Activated CD4-positive, alpha-beta T cell treated with anti-CD3 and anti-CD28 coated beads, Interleukin-2, Interleukin-6, amounts not matched to agents 100 ng/mL and 50 ng/mL, durations not matched to agents 16 hours and 8 hours (primary cell): ENCODE measurements around the gene NDUFA5.
"Not testable (repeated sequence)": the region's sequence is repeated elsewhere in the genome, so short reads cannot be mapped to it uniquely, and the experiment has no call there.

Experiments
- DNase-seq: peaks from one replicate; pipeline ENCODE4 v3.0.0-alpha.2; 2020

Gene NDUFA5

GRCh38 chr7:123555484-123555883 lies 2.1 kb downstream of the NDUFA5 start:
- no peak for DNase-seq

- no peak for DNase-seq
Measured at GRCh38 chr7:123553159-123553558, 4.5 kb downstream of the NDUFA5 start.

GRCh38 chr7:123552641-123553040 lies 5.0 kb downstream of the NDUFA5 start:
- DNase-seq: no peak

DNA sequence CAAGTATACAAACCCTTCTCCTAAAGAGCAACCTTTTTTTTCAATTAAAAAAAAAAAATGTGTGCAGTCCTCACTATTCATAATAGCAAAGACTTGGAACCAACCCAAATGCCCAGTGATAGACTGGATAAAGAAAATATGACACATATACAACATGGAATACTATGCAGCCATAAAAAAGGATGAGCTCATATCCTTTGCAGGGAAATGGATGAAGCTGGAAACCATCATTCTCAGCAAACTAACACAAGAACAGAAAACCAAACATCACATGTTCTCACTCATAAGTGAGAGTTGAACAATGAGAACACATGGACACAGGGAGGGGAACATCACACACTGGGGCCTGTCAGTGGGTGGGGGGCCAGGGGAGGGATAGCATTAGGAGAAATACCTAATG lies 5.5 kb downstream of the NDUFA5 start:
- not testable (repeated sequence) for DNase-seq

- DNase-seq: no peak
Measured at GRCh38 chr7:123548406-123548805, 9.2 kb downstream of the NDUFA5 start.

- peak; percentile 3 for DNase-seq
Measured at GRCh38 chr7:123539871-123540270, 17.7 kb downstream of the NDUFA5 start.

GRCh38 chr7:123538897-123539296 lies 18.7 kb downstream of the NDUFA5 start:
- no peak for DNase-seq

DNA sequence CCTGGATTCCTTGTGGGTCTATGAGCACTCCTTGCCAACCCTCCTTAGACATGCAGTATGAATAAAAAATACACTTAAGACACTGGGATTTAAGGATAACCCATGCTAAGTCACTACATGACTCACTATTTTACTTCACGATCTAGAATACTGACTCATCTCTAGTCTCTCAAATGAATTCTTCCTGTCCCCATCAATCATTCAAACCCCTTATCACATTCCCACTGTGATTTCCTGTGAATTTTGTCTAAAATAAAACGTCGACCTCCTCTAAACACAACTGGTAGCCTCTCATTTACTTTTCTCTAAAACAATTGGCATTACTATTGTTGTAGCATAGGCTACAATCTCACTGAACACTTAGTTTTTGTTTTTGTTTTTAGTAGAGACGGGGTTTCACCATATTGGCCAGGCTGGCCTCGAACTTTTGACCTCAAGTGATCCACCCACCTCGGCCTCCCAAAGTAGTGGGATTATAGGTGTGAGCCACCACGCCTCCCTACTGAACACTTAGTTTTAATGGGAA lies 19.4 kb downstream of the NDUFA5 start:
- no peak for DNase-seq

DNA sequence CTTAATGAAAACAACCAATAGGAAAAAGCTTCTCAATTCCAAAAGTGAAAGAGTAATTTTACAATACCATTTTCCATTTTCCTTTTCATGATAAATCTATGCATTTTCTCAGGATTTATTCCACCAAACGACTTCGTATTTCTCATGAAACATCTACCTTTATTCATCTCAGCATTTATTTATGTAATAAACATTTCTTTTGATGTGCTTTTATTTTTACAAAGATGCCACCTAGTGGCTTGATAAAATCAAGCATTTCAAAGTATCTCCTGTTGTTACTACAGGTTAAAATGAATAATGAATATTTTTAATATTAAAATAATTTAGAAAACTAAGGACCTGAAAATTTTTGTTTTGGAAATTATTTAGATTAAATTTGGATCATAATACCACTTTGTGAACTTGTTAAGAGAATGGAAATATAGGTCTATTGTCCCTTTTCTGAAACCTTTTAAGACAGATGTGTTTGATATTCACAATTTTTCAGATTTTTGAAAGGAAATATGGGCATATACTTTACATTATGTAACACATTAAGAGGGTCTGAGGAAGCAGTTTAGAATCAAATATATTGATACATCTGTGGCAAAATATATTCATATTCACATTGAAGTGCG lies 20.5 kb downstream of the NDUFA5 start:
- peak; percentile 19 for DNase-seq

DNA sequence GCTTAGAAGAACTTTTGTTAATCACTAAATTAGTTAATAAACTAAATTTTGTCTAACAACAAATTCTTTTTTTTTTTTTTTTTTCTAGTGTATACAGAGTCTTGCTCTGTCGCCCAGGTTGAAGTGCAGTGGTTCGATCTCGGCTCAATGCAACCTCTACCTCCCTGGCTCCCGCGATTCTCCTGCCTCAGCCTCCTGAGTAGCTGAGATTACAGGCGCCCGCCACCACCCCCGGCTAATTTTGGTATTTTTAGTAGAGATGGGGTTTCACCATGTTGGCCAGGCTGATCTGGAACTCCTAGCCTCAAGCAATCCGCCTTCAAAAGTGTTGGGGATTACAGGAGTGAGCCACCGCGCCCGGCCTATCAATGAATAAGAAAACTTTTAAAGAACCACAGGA lies 22.1 kb downstream of the NDUFA5 start:
- DNase-seq: no peak

GRCh38 chr7:123534383-123535260 lies 23.0 kb downstream of the NDUFA5 start, which contains the start of gene IQUB:
Gene IQUB, minus strand, starts transcription at chr7:123534595. Its CDS starts 22,255 bp downstream, at chr7:123512340.
- DNase-seq: peak; percentile 97

DNA sequence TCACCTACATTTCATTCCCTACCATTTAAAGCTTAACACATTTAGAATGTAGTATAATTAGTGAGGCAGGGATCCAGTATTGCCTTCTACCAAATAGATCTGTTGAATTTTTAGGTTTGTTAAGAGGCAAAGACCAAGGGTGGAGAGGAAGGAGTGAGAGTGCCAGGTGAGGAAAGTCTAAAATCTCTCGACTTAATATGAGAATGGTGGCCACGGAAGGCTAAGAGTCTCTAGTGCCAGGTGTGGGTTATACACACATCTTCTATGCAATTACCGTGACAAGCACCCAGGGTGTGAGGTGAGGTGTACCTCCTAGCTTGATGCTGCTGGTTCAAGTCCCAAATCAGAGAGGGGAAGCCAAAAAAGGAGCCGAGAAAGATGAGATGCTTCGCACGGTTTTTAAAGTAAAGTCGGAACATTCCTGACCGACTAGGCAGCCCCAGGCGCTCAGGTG lies 23.7 kb downstream of the NDUFA5 start:
- no peak for DNase-seq

DNA sequence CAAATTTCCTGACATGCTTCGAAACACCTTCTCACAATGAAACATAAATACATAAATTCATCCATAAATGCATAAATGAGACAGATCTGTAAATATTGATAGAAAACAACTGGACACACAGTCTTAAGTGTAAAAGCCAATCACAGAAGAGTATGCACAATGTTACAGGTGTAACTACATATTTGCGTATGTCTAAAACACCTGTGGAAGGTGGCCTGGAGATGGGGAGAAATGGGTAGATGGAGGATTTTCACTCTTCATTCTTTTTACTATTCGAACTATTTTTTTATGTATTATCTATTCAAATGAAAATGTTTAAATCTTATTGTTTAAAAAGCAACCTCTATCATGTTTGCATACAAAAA lies 24.1 kb downstream of the NDUFA5 start:
- DNase-seq: no peak

GRCh38 chr7:123532788-123533552 lies 24.6 kb downstream of the NDUFA5 start:
- peak; percentile 50 for DNase-seq

- DNase-seq: not testable (repeated sequence)
Measured at GRCh38 chr7:123532343-123532742, 25.3 kb downstream of the NDUFA5 start.

- DNase-seq: not testable (repeated sequence)
Measured at GRCh38 chr7:123530035-123530591, 27.5 kb downstream of the NDUFA5 start.

- DNase-seq: no peak
Measured at GRCh38 chr7:123528265-123528664, 29.4 kb downstream of the NDUFA5 start.

DNA sequence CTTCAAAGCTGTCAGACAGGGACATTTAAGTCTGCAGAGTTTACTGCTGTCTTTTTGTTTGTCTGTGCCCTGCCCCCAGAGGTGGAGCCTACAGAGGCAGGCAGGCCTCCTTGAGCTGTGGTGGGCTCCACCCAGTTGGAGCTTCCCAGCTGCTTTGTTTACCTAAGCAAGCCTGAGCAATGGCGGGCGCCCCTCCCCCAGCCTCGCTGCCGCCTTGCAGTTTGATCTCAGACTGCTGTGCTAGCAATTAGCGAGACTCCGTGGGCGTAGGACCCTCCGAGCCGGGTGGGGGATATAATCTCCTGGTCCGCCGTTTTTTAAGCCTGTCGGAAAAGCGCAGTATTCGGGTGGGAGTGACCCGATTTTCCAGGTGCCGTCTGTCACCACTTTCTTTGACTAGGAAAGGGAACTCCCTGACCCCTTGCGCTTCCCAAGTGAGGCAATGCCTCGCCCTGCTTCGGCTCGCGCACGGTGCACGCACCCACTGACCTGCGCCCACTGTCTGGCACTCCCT lies 29.8 kb downstream of the NDUFA5 start:
- DNase-seq: not testable (repeated sequence)

DNA sequence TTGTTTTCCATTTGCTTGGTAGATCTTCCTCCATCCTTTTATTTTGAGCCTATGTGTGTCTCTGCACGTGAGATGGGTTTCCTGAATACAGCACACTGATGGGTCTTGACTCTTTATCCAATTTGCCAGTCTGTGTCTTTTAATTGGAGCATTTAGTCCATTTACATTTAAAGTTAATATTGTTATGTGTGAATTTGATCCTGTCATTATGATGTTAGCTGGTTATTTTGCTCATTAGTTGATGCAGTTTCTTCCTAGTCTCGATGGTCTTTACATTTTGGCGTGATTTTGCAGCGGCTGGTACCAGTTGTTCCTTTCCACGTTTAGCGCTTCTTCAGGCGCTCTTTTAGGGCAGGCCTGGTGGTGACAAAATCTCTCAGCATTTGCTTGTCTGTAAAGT lies 31.1 kb downstream of the NDUFA5 start:
- DNase-seq: not testable (repeated sequence)

- no peak for DNase-seq
Measured at GRCh38 chr7:123522066-123522465, 35.6 kb downstream of the NDUFA5 start.

DNA sequence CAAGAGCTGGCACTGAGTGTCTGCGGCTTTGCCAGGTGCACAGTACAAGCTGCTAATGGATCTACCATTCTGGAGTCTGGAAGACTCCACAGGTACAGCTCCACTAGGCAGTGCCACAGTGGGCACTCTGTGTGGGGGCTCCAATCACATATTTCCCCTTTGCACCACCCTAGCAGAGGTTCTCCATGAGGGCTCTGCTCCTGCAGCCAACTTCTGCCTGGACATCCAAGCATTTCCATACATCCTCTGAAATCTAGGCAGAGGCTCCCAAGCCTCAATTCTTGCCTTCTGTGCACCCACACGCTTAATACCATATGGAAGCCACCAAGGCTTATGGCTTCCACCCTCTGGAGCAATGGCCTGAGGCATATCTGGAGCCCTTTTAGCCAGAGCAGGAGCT lies 52.4 kb downstream of the NDUFA5 start:
- no peak for DNase-seq

DNA sequence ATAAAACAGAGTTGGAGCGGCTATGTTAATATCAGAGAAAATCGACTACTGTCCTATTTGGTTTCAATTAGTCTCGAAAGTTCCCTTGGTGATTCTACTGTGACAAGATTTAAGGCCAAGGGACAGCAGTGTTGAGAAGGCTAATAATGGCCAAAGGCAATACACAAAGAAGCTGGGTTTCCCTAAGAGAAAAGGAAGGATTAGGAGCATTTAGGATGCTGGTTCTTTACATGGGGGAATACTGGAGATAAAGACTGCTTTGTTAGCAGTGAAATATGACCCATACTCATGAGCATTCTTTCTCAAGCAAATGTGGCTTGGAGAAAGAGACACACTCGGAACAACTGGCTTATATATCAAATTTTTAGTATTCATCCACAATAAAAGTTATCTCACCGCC lies 55.4 kb downstream of the NDUFA5 start:
- no peak for DNase-seq
